ENCODE results near the gene NIPA2.

GRCh38 chr15:22868495-22868894, 30.0 kb downstream of the NIPA2 start:
- no peak for TF ChIP-seq FOXJ3 (CRISPR knock-in tag; IDR thresholded peaks at IDR 0.05; ENCODE audit: borderline replicate concordance)
- TF ChIP-seq AHR (CRISPR knock-in tag; IDR thresholded peaks at IDR 0.05), result no peak
- no peak for TF ChIP-seq CTCF (CRISPR knock-in tag; IDR thresholded peaks at IDR 0.05)
- TF ChIP-seq FIP1L1 (IDR thresholded peaks at IDR 0.05; ENCODE audit: borderline replicate concordance, insufficient read depth, low read depth, low read length), result no peak
- no peak for TF ChIP-seq NKX3-1 (CRISPR knock-in tag; IDR thresholded peaks at IDR 0.05)
- TF ChIP-seq ZNF543 (CRISPR knock-in tag; IDR thresholded peaks at IDR 0.05), result no peak
- no peak for TF ChIP-seq POLR2AphosphoS2 (IDR thresholded peaks at IDR 0.05; ENCODE audit: low read depth, low read length)
- no peak for TF ChIP-seq PHF21A (CRISPR knock-in tag; IDR thresholded peaks at IDR 0.05)
- TF ChIP-seq EZH2 (conservative IDR thresholded peaks at IDR 0.05; ENCODE audit: low read depth, low read length), result no peak
- TF ChIP-seq ZMYM2 (CRISPR knock-in tag; IDR thresholded peaks at IDR 0.05), result no peak
- no peak for TF ChIP-seq ELF4 (CRISPR knock-in tag; IDR thresholded peaks at IDR 0.05; ENCODE audit: borderline replicate concordance)
- no peak for TF ChIP-seq ATF2 (CRISPR knock-in tag; IDR thresholded peaks at IDR 0.05)
